Endothelial cell of hepatic sinusoid (primary cell): Measurements from ENCODE around the gene EIF2AK2.

Source experiments
- in situ Hi-C: cut with HindIII; loops from 2 replicates; pipeline ENCODE4 v1.10.0; 2017; ENCODE audit warnings: low sequenced_read_pairs

Gene EIF2AK2

DNA sequence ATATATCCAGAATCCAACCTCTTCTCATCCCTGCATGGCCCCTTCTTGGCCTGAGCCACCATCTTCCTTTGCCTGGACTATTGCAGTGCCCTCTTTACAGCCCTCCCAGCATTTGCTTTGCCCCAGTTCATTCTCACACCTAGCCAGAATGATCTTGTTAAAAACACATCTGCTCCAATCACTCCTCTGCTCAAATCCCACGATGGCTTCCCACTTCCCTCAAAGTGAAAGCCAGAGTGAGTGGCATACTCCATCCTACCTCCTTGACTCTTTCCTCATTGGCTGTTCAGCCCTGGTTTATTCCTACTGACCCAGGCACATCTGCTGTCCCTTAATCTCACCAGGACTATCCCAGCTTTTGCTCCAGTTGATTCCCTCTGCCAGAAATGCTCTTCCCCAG lies 17.0 kb upstream of the EIF2AK2 start:
- in situ Hi-C loops = no loop called here

DNA sequence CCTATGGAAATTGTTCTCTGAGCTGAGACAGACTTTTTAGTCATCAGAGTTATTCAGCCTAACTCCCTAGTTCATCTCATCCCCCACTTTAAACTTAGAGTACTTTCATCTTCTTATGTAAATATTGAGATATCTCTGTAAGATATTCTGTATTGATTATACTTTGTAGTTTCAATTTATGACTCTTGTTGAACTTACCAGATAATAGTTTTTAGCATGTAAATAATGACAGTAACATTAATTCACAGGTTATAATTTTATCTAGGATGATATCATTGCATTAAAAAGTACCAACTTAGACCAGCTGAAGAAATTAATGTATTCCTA lies 14.8 kb upstream of the EIF2AK2 start:
- in situ Hi-C loops = no loop called here

DNA sequence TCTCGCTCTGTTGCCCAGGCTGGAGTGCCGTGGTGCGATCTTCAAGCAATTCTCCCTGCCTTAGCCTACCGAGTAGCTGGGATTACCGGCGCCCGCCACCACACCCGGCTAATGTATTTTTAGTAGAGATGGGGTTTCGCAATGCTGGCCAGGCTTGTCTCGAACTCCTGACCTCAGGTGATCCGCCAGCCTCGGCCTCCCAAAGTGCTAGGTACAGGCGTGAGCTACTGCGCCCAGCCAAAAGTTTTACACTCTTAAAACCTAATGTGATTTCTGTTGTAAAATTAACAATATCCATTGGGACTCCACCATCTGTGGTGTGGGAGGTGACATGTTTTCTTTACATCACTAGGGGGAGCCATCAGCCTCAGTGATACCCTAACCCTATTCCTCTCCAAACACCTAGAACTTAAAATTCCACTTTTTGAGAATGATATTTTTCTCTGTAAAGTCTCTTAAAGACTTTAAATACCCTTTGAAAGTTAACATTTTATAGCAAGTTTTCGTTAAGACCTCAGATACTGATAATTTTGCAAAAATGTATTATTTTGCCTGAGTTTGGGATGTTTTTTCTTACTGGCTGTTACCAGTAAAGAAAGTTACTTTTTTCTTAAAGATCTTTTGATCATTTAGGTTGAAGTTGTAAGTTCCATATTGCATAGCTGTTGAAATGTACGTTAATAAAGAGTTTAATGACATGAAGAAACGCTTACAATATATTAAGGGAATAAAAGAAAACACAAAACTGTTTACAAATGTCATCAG lies 11.6 kb upstream of the EIF2AK2 start:
- in situ Hi-C loops = no loop called here

GRCh38 chr2:37167636-37168180 lies 10.9 kb upstream of the EIF2AK2 start:
- in situ Hi-C loops = no loop called here

GRCh38 chr2:37164757-37165156 lies 8.0 kb upstream of the EIF2AK2 start:
- in situ Hi-C loops = no loop called here

- in situ Hi-C loops = no loop called here
Observed at GRCh38 chr2:37156071-37156856, 516 bp downstream of the EIF2AK2 start.

DNA sequence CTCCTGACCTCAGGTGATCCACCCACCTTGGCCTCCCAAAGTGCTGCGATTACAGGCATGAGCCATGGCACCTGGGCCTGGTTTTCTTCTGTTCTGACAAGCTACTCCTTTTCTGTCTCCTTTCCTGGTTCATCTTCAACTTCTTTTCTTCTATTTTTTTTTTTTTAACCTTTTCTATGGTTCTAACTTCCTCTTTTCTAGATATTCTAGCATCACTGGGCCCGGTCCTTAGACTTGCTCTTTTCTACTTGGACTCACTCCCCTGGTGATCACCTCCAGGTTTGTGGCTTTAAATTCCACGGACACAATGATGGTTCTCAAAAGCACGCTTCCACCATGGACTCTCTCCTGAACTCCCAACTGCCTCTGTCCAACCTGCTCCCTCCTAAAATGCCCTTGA lies 2.0 kb downstream of the EIF2AK2 start:
- in situ Hi-C loops = no loop called here

DNA sequence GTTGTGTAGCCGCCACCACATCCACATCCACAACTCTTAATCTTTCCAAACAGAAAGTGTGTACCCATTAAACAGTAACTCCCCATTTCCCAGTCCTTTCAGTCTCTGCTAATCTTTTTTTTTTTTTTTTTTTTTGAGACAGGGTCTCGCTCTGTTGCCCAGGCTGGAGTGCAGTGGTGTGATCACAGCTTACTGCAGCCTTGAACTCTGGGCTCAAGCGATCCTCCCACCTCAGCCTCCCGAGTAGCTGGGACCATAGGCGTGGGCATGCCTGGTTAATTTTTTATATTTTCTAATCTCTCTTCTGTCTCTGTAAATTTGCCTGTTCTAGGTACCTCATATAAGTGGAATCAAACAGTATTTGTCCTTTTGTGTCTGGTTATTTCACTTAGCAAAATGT lies 3.6 kb downstream of the EIF2AK2 start:
- in situ Hi-C loops = no loop called here

DNA sequence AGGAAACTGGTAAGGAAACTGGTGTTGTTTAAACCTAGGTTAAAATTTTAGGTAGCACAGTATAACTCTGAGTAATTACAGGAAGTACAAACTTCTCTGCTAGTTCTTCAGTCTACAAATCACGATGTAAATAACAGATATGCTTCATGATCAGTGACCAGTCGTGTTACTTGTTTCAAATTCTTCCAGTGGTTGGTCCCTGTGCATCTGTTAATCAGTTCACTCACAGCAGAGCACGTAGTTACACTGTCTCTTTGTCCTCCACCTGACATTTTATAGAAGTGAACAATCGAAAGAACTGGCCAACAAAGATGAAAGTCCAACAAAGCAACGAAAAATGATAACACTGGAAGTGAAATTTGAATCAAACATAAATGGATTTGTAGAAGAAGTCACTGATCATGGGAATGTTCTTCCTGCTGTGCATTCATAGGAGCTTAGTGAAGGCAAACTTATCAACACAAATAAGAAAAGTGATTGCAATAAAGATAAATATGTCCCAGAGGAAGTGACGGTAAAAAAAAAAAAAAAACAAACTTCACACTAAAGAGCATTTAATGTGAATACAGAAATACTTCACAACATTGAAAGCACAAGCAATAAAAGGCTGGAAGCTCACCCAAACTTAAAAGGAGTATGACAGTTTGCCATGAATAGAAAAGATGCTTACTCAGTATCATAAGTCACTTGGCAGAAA lies 7.0 kb downstream of the EIF2AK2 start:
- in situ Hi-C loops = no loop called here

DNA sequence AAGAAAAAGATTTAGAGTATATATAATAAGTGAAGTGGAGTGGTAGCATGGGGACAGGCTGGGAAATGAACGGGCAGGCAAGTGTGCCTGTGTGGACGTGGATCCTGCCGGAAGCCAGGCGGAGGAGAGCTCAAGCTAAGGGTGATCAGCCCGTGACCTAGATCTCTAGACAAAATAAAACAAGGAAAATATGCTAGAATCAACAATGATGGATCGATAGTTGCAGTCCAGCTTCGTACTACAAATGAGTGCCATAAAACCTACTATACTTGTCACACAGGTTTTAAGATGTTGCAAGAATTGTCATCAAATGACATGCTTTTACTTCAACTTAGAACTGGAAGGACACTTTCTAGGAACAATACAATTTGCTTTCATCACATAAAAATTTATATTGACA lies 8.5 kb downstream of the EIF2AK2 start:
- in situ Hi-C loops = no loop called here

DNA sequence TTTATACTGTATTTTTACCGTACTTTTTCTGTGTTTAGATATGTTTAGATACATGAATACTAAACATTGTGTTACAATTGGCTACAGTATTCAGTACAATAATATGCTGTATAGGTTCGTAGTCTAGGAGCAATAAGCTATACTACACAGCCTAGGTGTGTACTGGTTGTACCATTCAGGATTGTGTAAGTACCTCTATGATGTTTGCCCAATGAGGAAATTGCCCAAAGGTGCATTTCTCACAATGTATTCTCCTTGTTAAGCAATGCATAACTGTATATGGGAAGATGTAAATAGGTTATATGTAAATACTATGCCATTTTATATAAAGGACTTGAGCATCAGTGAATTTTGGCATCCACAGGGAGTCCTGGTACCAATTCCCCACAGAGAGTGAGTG lies 10.7 kb downstream of the EIF2AK2 start:
- in situ Hi-C loops = no loop called here

GRCh38 chr2:37143974-37144373 lies 12.8 kb downstream of the EIF2AK2 start:
- in situ Hi-C loops = no loop called here

GRCh38 chr2:37142546-37142945 lies 14.2 kb downstream of the EIF2AK2 start:
- in situ Hi-C loops = no loop called here

DNA sequence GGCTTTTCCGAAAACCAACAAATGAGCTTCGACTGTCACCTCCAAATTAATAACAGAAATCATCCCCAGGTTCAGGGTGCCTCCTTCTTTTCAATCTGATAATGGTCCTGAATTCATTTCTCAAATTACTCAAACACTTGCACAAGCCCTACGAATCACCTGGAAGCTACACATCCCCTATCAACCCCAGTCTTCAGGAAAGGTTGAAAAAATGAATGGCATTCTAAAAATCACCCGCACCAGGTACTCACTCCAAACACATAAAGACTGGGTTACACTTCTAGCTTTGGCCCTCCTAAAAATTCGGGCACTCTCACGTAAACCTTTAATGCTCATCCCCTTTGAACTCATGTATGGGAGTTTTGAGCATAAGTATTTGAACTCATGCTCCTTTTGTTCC lies 23.9 kb downstream of the EIF2AK2 start:
- in situ Hi-C loops = no loop called here

DNA sequence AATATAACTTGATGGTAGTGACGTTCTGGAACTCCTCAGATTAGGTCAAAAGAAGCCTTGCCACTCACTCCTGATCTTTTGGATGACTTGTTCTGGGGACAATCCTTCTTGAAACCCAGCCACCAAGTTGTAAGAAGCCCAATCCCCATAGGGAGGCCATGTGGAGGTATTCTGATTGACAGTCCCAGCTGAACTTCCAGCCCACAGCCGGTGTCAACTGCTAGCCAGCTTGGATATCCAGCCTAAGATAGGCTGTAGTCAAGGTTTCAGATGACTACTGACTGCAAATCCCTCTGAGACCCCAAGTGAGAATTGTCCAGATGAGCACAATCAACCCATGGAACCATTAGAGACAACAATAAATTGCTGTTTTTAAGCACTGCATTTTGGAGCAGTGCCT lies 31.4 kb downstream of the EIF2AK2 start:
- in situ Hi-C loops = no loop called here

DNA sequence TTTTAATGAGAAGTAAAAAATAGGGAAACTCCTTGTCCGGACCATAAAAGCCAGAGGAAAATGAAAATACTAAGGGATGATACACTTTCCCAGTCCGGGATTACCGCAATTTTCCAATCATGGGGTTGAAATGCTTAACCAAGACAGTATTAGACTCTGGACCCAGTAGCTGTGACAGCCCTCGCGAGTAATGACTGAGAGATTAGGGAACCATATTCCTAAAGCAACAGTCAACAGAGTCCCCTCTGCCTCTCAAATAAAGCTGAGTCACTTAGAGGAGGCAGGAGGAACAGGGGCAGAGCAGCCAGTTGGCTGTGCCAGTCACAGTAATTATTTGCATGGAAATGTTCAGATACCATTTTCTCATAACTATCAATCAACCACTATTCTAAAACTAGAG lies 37.6 kb downstream of the EIF2AK2 start:
- in situ Hi-C loops = no loop called here

DNA sequence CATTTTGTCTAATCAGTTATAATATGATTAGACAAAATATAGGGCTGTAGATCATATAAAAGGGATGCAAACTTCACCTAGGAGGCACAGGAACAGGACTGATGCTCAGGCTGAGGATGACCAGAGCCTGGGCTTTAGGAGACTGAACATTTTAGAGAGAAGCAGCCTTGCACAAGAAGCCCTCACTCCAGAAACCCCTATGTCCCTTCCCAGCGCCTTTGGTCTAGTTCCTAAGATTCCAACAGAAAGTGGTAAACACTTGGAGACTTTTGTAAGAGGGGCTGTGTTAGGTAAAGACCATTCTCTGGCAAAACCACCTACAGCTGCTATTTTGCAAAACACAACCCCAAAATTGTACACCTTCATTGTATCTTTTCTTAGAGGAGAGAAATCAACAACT lies 39.2 kb downstream of the EIF2AK2 start:
- in situ Hi-C loops = no loop called here

DNA sequence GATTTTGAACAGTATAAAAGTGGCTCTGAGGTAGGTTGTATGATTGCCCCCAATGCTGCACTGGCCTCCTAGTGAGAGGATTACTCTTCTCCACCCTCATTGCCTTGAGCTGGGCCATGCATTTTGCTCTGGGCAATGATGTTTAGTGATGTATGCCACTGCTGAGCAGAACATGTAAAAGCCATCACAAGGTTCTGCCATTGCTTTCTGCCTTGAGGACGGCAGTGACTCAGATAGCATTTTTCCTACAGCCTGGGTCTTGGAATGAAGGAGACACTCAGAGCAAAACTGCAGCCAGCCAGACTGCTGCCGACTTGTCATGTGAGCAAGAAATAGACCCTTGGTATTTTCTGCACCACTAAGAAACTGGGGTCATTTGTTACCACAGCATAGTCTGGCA lies 44.8 kb downstream of the EIF2AK2 start:
- in situ Hi-C loops = no loop called here

- in situ Hi-C loops = no loop called here
Observed at GRCh38 chr2:37110306-37111212, 46.2 kb downstream of the EIF2AK2 start.

- in situ Hi-C loops = no loop called here
Observed at GRCh38 chr2:37109523-37109922, 47.3 kb downstream of the EIF2AK2 start.

GRCh38 chr2:37105150-37105549 lies 51.6 kb downstream of the EIF2AK2 start:
- in situ Hi-C loops = no loop called here
